K562 (cell line): Measurements from ENCODE around the gene SPEF1. TPM values are rescaled to one million over a fixed set of nuclear protein-coding genes. Genes with fewer than 3 reads are reported as not detected.

Source experiments
- ATAC-seq: fragments of 200-7000 bp; cut with Tn5 transposase; 3 replicates; pipeline ENCODE4 v1.9.1; 2020; ENCODE audit warnings: moderate library complexity
- BruUV-seq: library from RNA; stranded (reverse); fragments of 400-500 nt; replicated peaks from 2 replicates; lab custom pipeline; 2021; lab: Mats Ljungman, UMichigan
- CTCF ChIA-PET: fragments of 300-600 bp; formaldehyde crosslinking; extraction: SDS; loops from one replicate; lab custom pipeline; 2021; ENCODE audit warnings: low intra/inter-chr PET ratio; lab: Yijun Ruan, JAX
- POLR2A ChIA-PET: fragments of 300-600, 350-650 bp; sonication (Branson Sonifier 250); formaldehyde crosslinking; extraction: SDS; loops from one replicate; lab custom pipeline; 2021; ENCODE audit warnings: antibody characterized with exemption, inconsistent platforms; lab: Yijun Ruan, JAX
- DNase-seq, 4 experiments: peaks; one replicate each; pipeline versions ENCODE4 v3.0.0 to v3.0.0-alpha.2; 2011 to 2018; ENCODE audit warnings: low spot score in 3 of 4, mixed read lengths in 3 of 4; ENCODE audit errors: extremely low read depth in 1 of 4
- FAIRE-seq: peaks from 2 replicates; lab custom pipeline; 2011; peaks lifted over from hg19 to GRCh38; lab: Jason Lieb, UNC
- H2AFZ ChIP-seq: 2 replicates; pipeline ENCODE4 v1.6.0; 2011; ENCODE audit warnings: low read depth, low read length, control low read depth, inconsistent platforms
- H3K27ac ChIP-seq: fragments of 200-600 bp; 3 replicates; pipeline ENCODE4 v1.8.0; 2011; ENCODE audit warnings: low read depth, mild to moderate bottlenecking, control low read depth, inconsistent platforms, low read length, moderate library complexity, mixed read lengths; ENCODE audit errors: extremely low read depth
- H3K27me3 ChIP-seq, 2 experiments: fragments of 300-600 bp in 1 of 2; 2 replicates in 1 of 2; 3 replicates in 1 of 2; pipeline versions ENCODE4 v1.6.0 to v1.8.0; 2011; ENCODE audit warnings: inconsistent platforms in 2 of 2, low read length in 2 of 2, mild to moderate bottlenecking in 1 of 2, mixed read lengths in 1 of 2, moderate library complexity in 1 of 2; ENCODE audit not compliant: control insufficient read depth in 2 of 2, insufficient read depth in 2 of 2
- H3K36me3 ChIP-seq: fragments of 300-600 bp; 3 replicates; pipeline ENCODE4 v1.8.0; 2011; ENCODE audit warnings: mild to moderate bottlenecking, low read length, inconsistent platforms; ENCODE audit not compliant: control insufficient read depth, insufficient read depth
- H3K4me1 ChIP-seq, 2 experiments: fragments of 200-600 bp in 1 of 2; replicated peaks in 1 of 2; 2 replicates in 1 of 2; 3 replicates in 1 of 2; pipeline versions ENCODE4 v1.5.1 to v1.8.0; 2011; ENCODE audit warnings: inconsistent platforms in 2 of 2, low read length in 2 of 2, mild to moderate bottlenecking in 1 of 2, mixed read lengths in 1 of 2, moderate library complexity in 1 of 2; ENCODE audit not compliant: control insufficient read depth in 2 of 2, insufficient read depth in 2 of 2
- H3K4me2 ChIP-seq: 2 replicates; pipeline ENCODE4 v1.6.1; 2011; ENCODE audit warnings: low read length, control low read depth, inconsistent platforms, mixed read lengths; ENCODE audit not compliant: insufficient read depth
- H3K4me3 ChIP-seq: fragments of 200-600 bp; sonication (generic), shearing (Covaris generic); 2 replicates; pipeline ENCODE4 v1.5.1; 2016; ENCODE audit warnings: control low read depth, inconsistent platforms
- H3K79me2 ChIP-seq: fragments of 200-600 bp; 3 replicates; pipeline ENCODE4 v1.8.0; 2011; ENCODE audit warnings: low read length, inconsistent platforms; ENCODE audit not compliant: control insufficient read depth, insufficient read depth
- H3K9ac ChIP-seq, 2 experiments: 2 replicates each; pipeline versions ENCODE4 v1.6.0 to v1.6.1; 2011; ENCODE audit warnings: low read depth in 2 of 2, low read length in 2 of 2, control low read depth in 1 of 2, inconsistent platforms in 1 of 2, mild to moderate bottlenecking in 1 of 2, mixed read lengths in 1 of 2; ENCODE audit not compliant: insufficient read depth in 1 of 2
- H3K9me1 ChIP-seq: one replicate; pipeline ENCODE4 v1.6.0; 2011; ENCODE audit warnings: inconsistent platforms, mild to moderate bottlenecking, low read length, moderate library complexity; ENCODE audit not compliant: control insufficient read depth, insufficient read depth
- H3K9me3 ChIP-seq: replicated peaks from 2 replicates; pipeline ENCODE4 v1.5.1; 2011; ENCODE audit warnings: low read depth, low read length, inconsistent platforms; ENCODE audit not compliant: control insufficient read depth, insufficient read depth
- H4K20me1 ChIP-seq: replicated peaks from 2 replicates; pipeline ENCODE4 v1.6.1; 2011; ENCODE audit warnings: low read length, inconsistent platforms, mixed read lengths; ENCODE audit not compliant: control insufficient read depth, insufficient read depth
- CEBPB ChIP-seq: fragments of 450-650 bp; IDR thresholded peaks from 2 replicates; pipeline ENCODE4 v1.6.1; 2016; ENCODE audit warnings: missing genetic modification characterization, missing compliant biosample characterization
- HIVEP1 ChIP-seq: fragments of 250-450 bp; sonication (Bioruptor Pico); IDR thresholded peaks from 2 replicates; pipeline ENCODE4 v1.4.0; 2020; ENCODE audit warnings: mild to moderate bottlenecking
- MYNN ChIP-seq, 2 experiments: sonication (generic); formaldehyde crosslinking in 1 of 2; IDR thresholded peaks; 2 replicates each; pipeline versions ENCODE4 v1.5.0 to v1.6.1; 2016 to 2020; ENCODE audit warnings: antibody characterized with exemption in 1 of 2, missing genetic modification reagents in 1 of 2
- PML ChIP-seq: IDR thresholded peaks from 2 replicates; pipeline ENCODE4 v1.6.1; 2012; ENCODE audit warnings: low read length, inconsistent platforms
- PTTG1 ChIP-seq: fragments of 450-650 bp; IDR thresholded peaks from 2 replicates; pipeline ENCODE4 v1.6.1; 2016; ENCODE audit warnings: low read depth, mild to moderate bottlenecking, missing genetic modification characterization, missing compliant biosample characterization
- SIRT6 ChIP-seq: IDR thresholded peaks from one replicate; pipeline ENCODE4 v1.6.1; 2012; ENCODE audit warnings: low read depth, mild to moderate bottlenecking, control low read depth, inconsistent platforms, low read length, moderate library complexity
- SNIP1 ChIP-seq: fragments of 450-650 bp; IDR thresholded peaks from 2 replicates; pipeline ENCODE4 v1.7.1; 2017; ENCODE audit warnings: low read depth, mild to moderate bottlenecking
- SOX6 ChIP-seq: fragments of 450-650 bp; IDR thresholded peaks from 2 replicates; pipeline ENCODE4 v1.6.1; 2014; ENCODE audit warnings: mild to moderate bottlenecking
- SREBF1 ChIP-seq: fragments of 150-350 bp; IDR thresholded peaks from 2 replicates; pipeline ENCODE4 v1.6.1; 2014; ENCODE audit warnings: antibody characterized with exemption, low read depth, low read length, borderline replicate concordance
- TARDBP ChIP-seq: fragments of 450-650 bp; IDR thresholded peaks from 2 replicates; pipeline ENCODE4 v1.6.1; 2016
- TEAD1 ChIP-seq, 2 experiments: fragments of 450-650 bp in 1 of 2; sonication (generic) in 1 of 2; formaldehyde crosslinking; IDR thresholded peaks; 2 replicates each; pipeline versions ENCODE4 v1.4.0 to v1.8.0; 2020 to 2022; ENCODE audit warnings: mild to moderate bottlenecking in 2 of 2, missing genetic modification reagents in 1 of 2
- ZC3H4 ChIP-seq: sonication (generic); formaldehyde crosslinking; IDR thresholded peaks from 2 replicates; pipeline ENCODE4 v1.9.0; 2021; ENCODE audit warnings: missing genetic modification reagents, borderline replicate concordance
- ZFP36 ChIP-seq: fragments of 150-350 bp; IDR thresholded peaks from 2 replicates; pipeline ENCODE4 v1.6.1; 2018; ENCODE audit warnings: low read length, low read depth; ENCODE audit not compliant: partially characterized antibody
- ZNF764 ChIP-seq: fragments of 250-450 bp; sonication (Bioruptor Pico); IDR thresholded peaks from 2 replicates; pipeline ENCODE4 v1.4.0; 2020; ENCODE audit warnings: low read depth, mild to moderate bottlenecking, moderate library complexity
- ZNF766 ChIP-seq: fragments of 200-800 bp; sonication (Bioruptor generic); conservative IDR thresholded peaks from 2 replicates; pipeline ENCODE4 v1.6.1; 2016; ENCODE audit warnings: missing genetic modification characterization, missing compliant biosample characterization
- ZNF778 ChIP-seq: fragments of 450-650 bp; formaldehyde crosslinking; IDR thresholded peaks from 2 replicates; pipeline ENCODE4 v1.4.0; 2020; ENCODE audit warnings: mild to moderate bottlenecking, moderate library complexity
- WGBS: fragments of 100-300 bp; shearing (Covaris generic); methylation state at CpG from one replicate; pipeline ENCODE4 v1.1.6; 2016; ENCODE audit warnings: low coverage, mixed read lengths; ENCODE audit not compliant: insufficient coverage; ENCODE audit errors: missing lambda C conversion rate; 5-methylcytosine and 5-hydroxymethylcytosine counted together
- in situ Hi-C: fragments of 300-500 bp; cut with MboI; formaldehyde crosslinking; loops from 4 replicates; pipeline ENCODE4 v1.15.0; 2018; ENCODE audit warnings: inconsistent platforms, mixed read lengths
- intact Hi-C: fragments of 100-400 bp; cut with micrococcal nuclease; formaldehyde crosslinking; loops from 2 replicates; pipeline ENCODE4 v1.14.2; 2022
- polyA plus RNA-seq, 8 experiments: library from polyadenylated mRNA; depleted of rRNA in 4 of 8; stranded (reverse) in 5 of 8; unstranded in 3 of 8; fragments of >200 nt; fragmentation: Nextera tagmentation in 2 of 8; fragmentation: Illumina TruSeq in 1 of 8; extraction: Ambion mirVana in 2 of 8; extraction: Trizol in 1 of 8; gene quantifications; 2 replicates each; pipeline versions ENCODE4 v1.2.1 to v1.2.3, GENCODE V29; 2011 to 2014; ENCODE audit warnings: inconsistent platforms in 1 of 8, missing spikeins in 1 of 8
- total RNA-seq, 7 experiments: library from RNA; depleted of rRNA in 6 of 7; stranded (reverse); fragments of >200 nt in 6 of 7; fragmentation: Illumina TruSeq in 2 of 7; extraction: Trizol in 2 of 7; gene quantifications; 2 replicates each; pipeline versions ENCODE4 v1.2.1 to v1.2.3, GENCODE V29; 2011 to 2021; ENCODE audit warnings: low replicate concordance in 1 of 7
- TF ChIP-seq, protein P1 (sequence below): fragments of 250-450 bp; sonication (Bioruptor Pico); IDR thresholded peaks from 2 replicates; pipeline ENCODE4 v1.8.0; 2021; ENCODE audit warnings: mild to moderate bottlenecking, moderate library complexity

Gene SPEF1
- total and polyA plus RNA-seq, 9 of the 15 experiments (the other 6 are each of a cell fraction or from before 2014, with no cell fraction given), result not detected

DNA sequence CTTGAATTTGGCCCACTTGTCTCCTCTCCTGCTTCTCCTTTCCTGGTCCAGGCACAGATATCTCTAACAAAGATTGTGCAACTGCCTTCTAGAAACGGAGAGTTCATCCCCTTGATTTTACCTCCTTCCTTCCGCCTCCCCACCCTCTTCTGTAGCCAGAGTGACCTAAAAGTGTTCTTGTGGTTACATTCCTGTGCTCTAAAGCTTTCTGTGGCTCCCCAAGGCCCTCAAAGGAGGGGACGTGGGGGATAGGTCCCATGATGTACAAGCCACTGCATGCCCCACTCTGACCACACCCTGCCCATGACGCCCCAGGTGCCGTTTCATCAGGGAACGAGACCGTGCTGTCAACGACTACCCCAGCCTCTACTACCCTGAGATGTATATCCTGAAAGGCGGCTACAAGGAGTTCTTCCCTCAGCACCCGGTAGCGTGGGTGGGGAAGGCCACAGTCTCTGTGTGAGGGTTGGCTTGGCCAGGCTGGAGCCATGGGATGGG, 23.1 kb upstream of the SPEF1 start:
- Histone ChIP-seq H3K9ac (no peak overlapping the region; a peak in 1 of 4 replicates), H3K79me2 (no peaks in the 10 kb centered on the region), H4K20me1 (no peaks in the 10 kb centered on the region), H3K9me3 (no peaks in the 10 kb centered on the region), H3K27me3 (no peaks in the 10 kb centered on the region), H3K9me1 (no peaks in the 10 kb centered on the region), H3K36me3 (peaks cover 61% of the 10 kb centered on the region; the same call in 2 of the 3 replicates), H2AFZ (no peak overlapping the region), H3K4me1 (peaks cover 8 to 28% of the 10 kb centered on the region in 2 experiments; a peak in 4 of 5 replicates), H3K27ac (no peak overlapping the region; the same call in 2 of the 3 replicates), H3K4me2 (no peak overlapping the region), H3K4me3 (no peak overlapping the region)
- CTCF ChIA-PET, result no interaction called here
- peak; percentile 51; the same call in 1 of the 2 replicates for TF ChIP-seq CEBPB (tag)
- TF ChIP-seq, protein P1, sequence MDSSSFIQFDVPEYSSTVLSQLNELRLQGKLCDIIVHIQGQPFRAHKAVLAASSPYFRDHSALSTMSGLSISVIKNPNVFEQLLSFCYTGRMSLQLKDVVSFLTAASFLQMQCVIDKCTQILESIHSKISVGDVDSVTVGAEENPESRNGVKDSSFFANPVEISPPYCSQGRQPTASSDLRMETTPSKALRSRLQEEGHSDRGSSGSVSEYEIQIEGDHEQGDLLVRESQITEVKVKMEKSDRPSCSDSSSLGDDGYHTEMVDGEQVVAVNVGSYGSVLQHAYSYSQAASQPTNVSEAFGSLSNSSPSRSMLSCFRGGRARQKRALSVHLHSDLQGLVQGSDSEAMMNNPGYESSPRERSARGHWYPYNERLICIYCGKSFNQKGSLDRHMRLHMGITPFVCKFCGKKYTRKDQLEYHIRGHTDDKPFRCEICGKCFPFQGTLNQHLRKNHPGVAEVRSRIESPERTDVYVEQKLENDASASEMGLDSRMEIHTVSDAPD, result no peak
- no TSS peak for BruUV-seq
- in situ Hi-C loops (no loop called here), intact Hi-C loops (no loop called here)
- DNase-seq, result no peak
- no peak for FAIRE-seq
- POLR2A ChIA-PET, result interaction anchor here (0.9 to 1.0 kb wide), 2 partner anchors 9 to 33 kb away, joined by 3 read pairs; no protein-coding TSS in a partner anchor
- WGBS, result 79% methylated on average over 10 of the region's 11 CpGs
- no peak for ATAC-seq

DNA sequence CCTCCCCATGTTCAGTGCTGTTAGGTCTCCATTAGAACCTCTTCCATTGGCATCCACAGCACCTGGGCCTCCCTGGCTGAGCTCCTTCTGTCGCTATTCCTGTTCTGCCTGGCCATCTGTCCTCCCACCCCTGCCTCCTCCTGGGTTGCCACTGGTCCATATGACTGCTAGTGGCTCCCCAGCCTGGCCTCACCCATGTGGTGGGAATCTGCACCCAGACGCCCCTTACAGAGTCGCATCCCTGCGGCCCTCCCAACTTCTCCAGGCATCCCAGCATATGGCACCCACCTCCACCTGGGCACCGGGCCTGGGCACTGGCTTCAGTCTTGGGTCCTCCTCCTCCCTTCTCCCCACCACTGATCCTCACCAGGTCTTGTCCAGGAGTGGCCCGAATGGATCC, 22.6 kb upstream of the SPEF1 start:
- Histone ChIP-seq H3K36me3 (peaks cover 64% of the 10 kb centered on the region; the same call in 2 of the 3 replicates), H3K9me3 (no peaks in the 10 kb centered on the region), H3K79me2 (no peaks in the 10 kb centered on the region), H2AFZ (no peak overlapping the region), H3K27me3 (no peaks in the 10 kb centered on the region), H3K9me1 (no peaks in the 10 kb centered on the region), H3K4me2 (no peak overlapping the region), H4K20me1 (no peaks in the 10 kb centered on the region), H3K4me1 (peaks cover 8 to 28% of the 10 kb centered on the region in 2 experiments; a peak in 4 of 5 replicates), H3K27ac (no peak overlapping the region), H3K4me3 (no peak overlapping the region), H3K9ac (no peak overlapping the region; a peak in 1 of 4 replicates)
- FAIRE-seq, result no peak
- intact Hi-C loops, result no loop called here
- in situ Hi-C loops, result no loop called here
- DNase-seq, result no peak
- ATAC-seq, result no peak
- POLR2A ChIA-PET, result no interaction called here
- no TSS peak for BruUV-seq
- WGBS, result 100% methylated on average over 1 of the region's 6 CpGs
- CTCF ChIA-PET, result no interaction called here
- TF ChIP-seq MYNN (IDR thresholded peaks at IDR 0.05) (no peak), MYNN (CRISPR knock-in tag; IDR thresholded peaks at IDR 0.05) (no peak), ZC3H4 (CRISPR knock-in tag) (no peak), SNIP1 (no peak), PML (no peak), ZNF778 (CRISPR knock-in tag) (no peak), ZNF764 (CRISPR knock-in tag) (no peak), ZFP36 (no peak), HIVEP1 (CRISPR knock-in tag) (no peak), TEAD1 (CRISPR knock-in tag; IDR thresholded peaks at IDR 0.05) (no peak), SREBF1 (no peak), SIRT6 (no peak), ZNF766 (CRISPR knock-in tag) (no peak), PTTG1 (tag) (no peak), SOX6 (no peak), TARDBP (no peak)
